ENCODE results near the gene CASP9.

Gene CASP9

DNA sequence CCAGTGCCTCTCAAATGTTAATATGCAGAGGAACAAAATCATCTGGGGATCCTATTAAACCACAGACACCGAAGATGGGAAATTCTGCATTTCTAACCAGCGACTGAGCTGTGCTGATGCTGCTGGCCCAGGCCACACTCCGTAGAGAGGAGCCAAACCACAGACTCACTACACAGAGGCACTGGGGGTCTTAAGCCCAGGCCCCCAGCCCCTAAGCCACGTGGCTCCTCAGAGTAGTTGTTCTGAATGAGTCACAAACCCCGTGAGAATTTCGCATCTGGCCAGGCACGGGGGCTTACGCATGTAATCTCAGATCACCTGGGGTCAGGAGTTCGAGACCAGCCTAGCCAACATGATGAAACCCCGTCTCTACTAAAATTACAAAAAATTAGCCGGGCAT is 70.3 kb downstream of the CASP9 start:
- peak; percentile 14 for DNase-seq (ENCODE audit: low read depth)
- no peak overlapping the region for H3K4me3 ChIP-seq (ENCODE audit: low read depth, low read length)

DNA sequence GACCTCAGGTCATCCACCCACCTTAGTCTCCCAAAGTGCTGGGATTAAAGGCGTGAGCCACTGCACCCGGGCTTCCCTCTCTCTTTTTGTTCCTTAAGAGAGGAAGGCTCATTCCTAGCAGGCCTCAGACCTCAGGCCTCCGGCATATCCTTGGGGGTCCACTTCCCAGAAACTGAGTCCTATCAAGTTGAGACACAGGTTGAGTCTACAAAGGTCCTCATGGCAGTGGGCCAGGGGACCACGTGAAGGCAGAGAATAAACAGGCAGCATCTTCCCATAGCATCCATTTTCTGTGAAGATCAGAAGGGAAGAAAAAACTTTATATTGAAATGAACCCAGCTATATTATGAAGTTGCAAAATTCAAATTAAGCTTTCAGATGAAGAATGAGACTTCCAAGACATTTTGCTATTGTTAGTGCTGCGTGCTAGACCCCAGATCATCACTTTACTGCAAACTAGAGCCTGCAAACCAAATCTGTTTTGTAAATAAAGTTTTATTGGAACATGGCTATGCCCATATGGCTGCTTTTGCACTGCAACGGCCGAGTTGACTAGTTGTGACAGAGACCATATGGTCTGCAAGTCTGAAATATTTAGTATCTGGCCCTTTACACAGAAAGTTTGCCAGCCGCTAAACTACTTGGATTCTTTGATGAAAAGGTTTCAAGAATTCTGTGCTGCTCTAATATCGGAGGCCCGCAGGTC is 71.0 kb downstream of the CASP9 start:
- DNase-seq (ENCODE audit: low read depth), result no peak
- H3K4me3 ChIP-seq (ENCODE audit: low read depth, low read length), result no peak overlapping the region

DNA sequence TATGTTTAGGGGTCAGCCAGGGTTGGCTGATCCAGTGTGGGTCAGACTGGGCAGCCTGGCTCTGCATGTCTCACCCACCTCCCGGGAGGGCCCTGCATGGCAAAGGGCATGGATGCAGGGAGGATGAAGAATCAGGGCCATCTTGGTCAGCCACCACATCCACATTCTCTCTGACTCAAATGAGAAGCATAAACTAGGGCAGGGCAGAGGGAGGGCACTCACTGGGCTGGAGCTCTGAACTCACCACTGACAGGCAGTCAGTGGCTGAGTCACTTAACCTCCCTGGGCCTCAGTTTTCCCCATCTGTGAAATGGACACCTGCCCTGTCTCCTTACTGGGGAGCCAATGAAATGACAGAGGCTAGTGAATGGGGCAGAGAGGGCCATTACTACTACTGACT is 71.8 kb downstream of the CASP9 start:
- no peak overlapping the region for H3K4me3 ChIP-seq (ENCODE audit: low read depth, low read length)
- DNase-seq (ENCODE audit: low read depth), result no peak

DNA sequence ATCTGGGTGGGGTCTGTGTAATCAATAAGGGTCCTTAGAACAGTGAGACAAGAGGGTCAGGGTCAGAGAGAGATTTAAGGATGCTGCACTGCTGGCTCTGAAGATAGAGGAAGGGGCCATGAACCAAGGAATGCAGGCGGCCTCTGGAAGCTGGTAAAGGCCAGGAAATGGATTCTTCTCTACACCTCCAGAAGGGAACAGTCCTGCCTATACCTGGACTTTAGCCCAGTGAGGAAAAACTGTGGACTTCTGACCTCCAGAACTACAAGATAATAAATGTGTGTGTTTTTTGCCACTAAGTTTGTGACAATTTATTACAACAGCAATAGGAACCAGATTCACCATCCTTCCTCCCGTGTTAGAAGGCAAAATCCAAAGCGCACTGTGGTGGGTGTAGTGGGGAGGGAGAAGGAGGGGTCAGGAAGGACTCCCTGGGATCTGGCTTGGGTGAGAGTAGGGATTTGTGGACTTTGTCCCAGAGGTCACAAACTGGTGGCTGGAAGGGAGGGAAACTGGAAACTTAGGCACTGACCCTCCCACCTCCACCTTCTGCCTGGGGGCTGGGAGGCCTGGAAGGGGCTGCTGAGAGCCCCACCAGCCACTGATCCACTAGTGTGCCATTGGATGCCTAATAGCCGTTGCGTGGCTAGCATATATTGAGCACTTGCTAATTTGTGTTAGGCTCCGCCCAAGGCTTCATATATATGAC is 72.8 kb downstream of the CASP9 start:
- DNase-seq (ENCODE audit: low read depth), result no peak

DNA sequence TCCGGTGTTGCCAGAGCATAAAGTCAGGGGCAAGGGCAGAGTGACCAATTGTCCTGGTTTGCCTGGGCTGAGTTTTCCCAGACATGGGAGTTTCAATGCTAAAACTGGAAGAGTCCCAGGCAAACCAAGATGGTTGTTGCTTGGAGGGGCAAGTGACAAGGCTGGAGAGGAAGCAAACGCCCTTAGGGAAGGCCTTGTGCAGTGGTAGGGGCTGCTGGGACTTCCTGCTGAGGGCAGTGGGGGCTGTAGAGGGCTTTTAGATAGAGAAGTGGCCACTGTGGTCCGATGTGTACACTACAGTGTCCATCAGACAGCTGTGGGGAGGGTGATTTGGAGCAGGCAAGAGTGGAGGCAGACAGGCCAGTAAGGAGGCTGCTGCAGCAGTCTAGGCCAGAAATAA is 74.4 kb downstream of the CASP9 start:
- DNase-seq (ENCODE audit: low read depth), result no peak
- no peak overlapping the region for H3K4me3 ChIP-seq (ENCODE audit: low read depth, low read length)

More for the DNA sequence above, 72.8 kb downstream of the CASP9 start:
- H3K4me3 ChIP-seq (ENCODE audit: low read depth, low read length), result no peak overlapping the region

DNA sequence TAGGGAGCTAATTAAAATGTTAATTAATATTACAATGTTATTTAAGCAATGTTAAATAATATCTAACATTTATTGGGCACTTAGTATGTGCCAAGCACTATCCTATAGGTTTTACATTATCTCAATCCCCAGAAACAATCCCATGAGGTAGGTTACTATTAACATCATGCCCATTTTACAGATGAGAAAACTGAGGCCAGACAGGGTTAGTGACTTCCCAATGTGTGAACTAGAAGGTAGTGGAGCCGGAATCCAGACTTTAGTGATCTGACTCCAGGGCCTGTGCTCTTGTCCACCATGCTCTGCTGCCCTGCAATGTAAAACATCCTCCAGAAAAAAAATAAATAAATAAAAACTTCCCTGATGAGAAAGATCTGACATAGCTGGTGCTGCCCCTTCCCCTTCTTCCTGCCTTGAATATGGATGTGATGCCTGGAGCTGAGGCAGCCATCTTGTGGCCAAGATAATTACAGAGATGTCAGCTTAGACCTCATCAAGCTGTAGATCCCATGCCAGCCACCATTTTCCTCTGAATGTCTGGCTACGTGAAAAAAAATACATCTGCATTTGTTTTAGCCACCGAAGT is 75.0 kb downstream of the CASP9 start:
- H3K4me3 ChIP-seq (ENCODE audit: low read depth, low read length), result no peak overlapping the region
- no peak for DNase-seq (ENCODE audit: low read depth)

DNA sequence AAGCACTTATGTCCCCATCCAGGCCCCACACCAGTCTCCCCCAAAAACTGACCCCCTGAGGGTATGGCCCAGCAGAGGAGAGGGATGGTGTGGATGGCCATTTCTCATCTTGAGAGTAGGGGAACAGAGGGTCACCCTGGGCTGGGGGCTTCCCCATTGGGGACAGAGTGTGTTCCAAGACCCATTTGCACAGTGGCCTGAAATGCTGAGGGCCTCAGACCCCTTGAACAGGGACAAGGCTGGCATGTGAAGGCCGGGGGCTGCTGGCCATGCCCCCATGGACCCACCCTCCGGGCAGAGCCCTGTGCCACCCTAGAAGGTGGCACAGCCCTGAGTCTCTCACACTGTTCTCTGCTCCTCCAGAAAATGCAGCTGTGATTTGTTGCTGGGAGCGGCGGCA is 77.8 kb downstream of the CASP9 start:
- no peak overlapping the region for H3K4me3 ChIP-seq (ENCODE audit: low read depth, low read length)
- DNase-seq (ENCODE audit: low read depth), result no peak

DNA sequence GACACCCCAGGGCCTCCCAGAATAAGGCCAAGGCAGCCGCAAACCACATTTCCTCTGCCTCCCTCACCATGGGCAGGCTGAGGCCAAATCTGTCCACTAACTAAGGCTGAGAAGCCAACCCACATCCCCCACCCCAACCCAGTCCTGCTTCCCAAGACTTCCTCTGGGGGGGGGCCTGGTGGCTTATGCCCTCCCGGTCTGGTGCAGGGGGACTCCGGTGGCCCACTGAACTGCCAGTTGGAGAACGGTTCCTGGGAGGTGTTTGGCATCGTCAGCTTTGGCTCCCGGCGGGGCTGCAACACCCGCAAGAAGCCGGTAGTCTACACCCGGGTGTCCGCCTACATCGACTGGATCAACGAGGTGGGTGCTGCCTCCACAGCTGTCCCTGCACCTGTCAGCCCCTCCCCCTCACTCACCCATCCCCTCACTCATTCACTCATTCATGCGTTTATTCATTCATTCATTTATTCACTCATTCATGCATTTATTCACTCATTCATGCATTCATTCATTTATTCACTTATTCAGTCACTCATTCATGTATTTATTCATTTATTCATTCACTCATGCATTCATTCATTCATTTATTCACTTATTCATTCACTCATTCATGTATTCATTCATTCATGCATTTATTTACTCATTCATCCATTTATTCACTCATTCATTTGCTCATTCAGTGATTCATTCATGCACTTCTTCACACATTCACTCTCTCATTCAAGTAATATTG is 78.5 kb downstream of the CASP9 start:
- DNase-seq (ENCODE audit: low read depth), result no peak
- no peak overlapping the region for H3K4me3 ChIP-seq (ENCODE audit: low read depth, low read length)

DNA sequence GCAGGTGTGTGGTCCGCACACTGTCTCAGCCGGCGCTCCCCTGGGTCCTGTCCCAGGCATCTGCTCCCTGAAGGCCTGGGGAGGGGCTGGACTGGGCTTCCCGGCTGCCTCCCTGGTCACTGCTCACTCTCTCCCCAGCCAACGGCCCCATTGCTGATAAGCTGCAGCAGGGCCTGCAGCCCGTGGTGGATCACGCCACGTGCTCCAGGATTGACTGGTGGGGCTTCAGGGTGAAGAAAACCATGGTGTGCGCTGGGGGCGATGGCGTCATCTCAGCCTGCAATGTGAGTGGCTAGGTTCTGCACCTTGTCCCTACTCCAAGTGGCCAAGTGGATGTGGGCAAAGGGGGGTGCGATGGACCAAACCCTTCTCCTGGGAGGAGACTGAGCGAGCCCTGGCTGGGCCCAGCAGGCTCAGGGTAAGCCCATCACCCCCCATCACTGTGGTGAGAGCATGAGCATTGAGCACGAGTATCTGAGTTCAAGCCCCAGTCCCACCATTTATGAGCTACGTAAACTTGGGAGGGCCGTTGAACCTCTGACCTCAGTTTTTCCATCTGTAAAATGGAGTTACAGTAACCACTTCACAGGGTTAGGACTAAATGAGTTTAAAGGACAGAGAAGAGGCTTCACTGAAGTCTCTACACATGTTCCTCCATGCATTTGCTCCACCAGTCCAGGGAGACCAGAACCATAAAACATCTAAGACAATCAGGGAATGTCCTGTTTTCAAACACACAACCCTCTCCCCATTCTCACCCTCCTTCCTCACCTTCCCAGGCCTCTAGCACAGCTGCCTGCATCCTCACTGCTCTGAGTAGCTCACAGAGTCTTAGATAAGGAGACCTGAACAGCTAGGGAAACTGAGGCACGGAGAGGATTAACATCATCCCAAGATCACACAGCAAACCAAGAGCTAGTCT is 79.3 kb downstream of the CASP9 start:
- H3K4me3 ChIP-seq (ENCODE audit: low read depth, low read length), result no peak overlapping the region
- no peak for DNase-seq (ENCODE audit: low read depth)

DNA sequence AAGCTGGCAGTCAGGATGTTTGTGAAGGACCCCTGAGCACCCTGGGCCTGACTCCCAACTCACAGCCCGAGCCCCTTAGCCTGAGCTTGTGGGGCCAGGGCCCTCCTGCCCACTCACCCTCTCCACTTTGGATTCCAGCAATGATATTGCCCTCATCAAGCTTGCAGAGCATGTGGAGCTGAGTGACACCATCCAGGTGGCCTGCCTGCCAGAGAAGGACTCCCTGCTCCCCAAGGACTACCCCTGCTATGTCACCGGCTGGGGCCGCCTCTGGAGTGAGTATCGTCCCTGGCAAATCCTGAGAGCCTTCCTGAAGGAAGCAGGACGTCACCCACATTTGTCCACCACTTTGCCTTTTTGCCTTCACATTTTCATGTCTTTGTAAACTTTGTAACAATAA is 80.7 kb downstream of the CASP9 start:
- DNase-seq (ENCODE audit: low read depth), result no peak
- no peak overlapping the region for H3K4me3 ChIP-seq (ENCODE audit: low read depth, low read length)

DNA sequence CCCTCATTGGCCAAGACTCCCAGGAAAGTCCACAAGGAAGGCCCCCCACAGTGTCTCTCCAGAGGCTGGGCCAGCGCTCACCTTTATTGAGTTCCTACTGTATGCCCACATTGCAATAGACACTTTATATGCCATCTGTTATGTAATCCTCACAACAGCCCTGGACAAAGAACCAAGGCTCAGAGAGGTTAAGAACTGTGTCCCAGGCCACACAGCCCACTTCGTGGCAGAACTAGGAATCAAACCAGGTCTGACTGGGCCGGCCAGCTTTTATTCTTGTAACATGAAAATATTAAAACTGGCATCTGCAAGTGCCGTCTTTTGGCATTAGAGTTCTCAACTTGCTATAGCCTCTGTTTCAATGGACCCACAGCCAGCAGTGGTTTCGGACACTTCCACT is 81.3 kb downstream of the CASP9 start:
- H3K4me3 ChIP-seq (ENCODE audit: low read depth, low read length), result no peak overlapping the region
- DNase-seq (ENCODE audit: low read depth), result no peak

DNA sequence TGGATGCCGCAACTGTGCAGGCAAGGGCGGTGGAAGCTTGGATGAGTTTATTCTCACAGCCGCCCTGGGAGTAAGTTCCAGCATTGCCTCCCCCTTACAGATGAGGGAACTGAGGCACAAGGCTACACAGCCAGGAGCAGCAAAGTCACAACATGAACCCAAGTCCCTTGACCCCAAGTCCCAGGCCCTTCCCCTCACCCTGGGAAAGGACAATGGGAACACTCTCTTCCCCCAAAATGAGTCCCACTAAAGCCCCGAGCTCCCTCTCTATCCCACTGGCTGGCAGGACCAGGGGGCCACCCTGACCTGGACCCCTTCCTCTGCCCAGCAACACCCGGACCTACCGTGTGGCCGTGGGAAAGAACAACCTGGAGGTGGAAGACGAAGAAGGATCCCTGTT is 81.9 kb downstream of the CASP9 start:
- no peak for DNase-seq (ENCODE audit: low read depth)
- no peak overlapping the region for H3K4me3 ChIP-seq (ENCODE audit: low read depth, low read length)
